ENCODE measurements around the gene ZNF41.

ZNF41 gene

DNA sequence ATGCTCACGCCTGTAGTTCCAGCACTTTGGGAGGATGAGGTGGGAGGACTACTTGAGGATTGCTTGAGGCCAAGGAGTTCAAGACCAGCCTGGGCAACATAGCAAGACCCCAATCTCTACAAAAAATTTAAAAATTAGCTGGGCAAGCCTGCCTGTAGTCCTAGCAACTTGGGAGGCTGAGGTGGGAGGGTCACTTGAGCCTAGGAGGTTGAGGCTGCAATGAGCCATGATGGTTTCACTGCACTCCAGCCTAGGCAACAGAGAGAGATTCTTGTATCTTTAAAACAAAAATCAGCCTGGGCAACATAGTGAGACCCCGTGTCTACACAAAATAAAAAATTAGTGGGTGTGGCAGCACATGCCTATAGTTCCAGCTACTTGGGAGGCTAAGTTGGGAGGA lies 1.9 kb downstream of the ZNF41 start:
- ChIA-PET CTCF (interaction anchor here (1.4 kb wide), 1 partner anchor 42 kb away, joined by 5 read pairs; no protein-coding TSS in a partner anchor), POLR2A (no interaction called here)
- H3K4me3 ChIP-seq (ENCODE audit: low read depth, low read length): no peak overlapping the region
- TF ChIP-seq, protein P1, sequence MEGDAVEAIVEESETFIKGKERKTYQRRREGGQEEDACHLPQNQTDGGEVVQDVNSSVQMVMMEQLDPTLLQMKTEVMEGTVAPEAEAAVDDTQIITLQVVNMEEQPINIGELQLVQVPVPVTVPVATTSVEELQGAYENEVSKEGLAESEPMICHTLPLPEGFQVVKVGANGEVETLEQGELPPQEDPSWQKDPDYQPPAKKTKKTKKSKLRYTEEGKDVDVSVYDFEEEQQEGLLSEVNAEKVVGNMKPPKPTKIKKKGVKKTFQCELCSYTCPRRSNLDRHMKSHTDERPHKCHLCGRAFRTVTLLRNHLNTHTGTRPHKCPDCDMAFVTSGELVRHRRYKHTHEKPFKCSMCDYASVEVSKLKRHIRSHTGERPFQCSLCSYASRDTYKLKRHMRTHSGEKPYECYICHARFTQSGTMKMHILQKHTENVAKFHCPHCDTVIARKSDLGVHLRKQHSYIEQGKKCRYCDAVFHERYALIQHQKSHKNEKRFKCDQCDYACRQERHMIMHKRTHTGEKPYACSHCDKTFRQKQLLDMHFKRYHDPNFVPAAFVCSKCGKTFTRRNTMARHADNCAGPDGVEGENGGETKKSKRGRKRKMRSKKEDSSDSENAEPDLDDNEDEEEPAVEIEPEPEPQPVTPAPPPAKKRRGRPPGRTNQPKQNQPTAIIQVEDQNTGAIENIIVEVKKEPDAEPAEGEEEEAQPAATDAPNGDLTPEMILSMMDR (IDR thresholded peaks at IDR 0.05; ENCODE audit: insufficient read depth, low read length, missing control alignments): no peak
- DNase-seq (ENCODE audit: low read depth, low spot score): no peak

DNA sequence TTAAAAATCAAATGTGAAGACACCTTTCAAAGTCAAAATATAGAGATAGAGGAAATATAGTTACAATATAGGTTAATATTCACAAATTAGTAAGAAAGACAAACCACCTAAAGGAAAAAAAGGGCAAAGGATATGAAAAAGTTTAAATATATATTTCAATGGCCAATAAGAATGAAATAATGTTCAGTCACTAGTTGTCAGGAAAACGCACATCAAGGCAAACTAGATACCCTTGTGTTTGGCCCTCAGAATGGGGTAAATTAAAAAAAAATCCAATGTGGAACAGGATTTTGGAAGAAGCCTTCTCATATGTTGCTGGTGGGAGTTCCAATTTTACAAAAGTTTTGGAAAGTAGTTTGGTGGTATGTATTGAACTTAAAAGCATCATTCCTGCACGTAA lies 2.4 kb downstream of the ZNF41 start:
- H3K4me3 ChIP-seq (ENCODE audit: low read depth, low read length): no peak overlapping the region
- ChIA-PET POLR2A (no interaction called here), CTCF (no interaction called here)
- DNase-seq (ENCODE audit: low read depth, low spot score): no peak
- TF ChIP-seq, protein P1 (IDR thresholded peaks at IDR 0.05; ENCODE audit: insufficient read depth, low read length, missing control alignments): no peak

DNA sequence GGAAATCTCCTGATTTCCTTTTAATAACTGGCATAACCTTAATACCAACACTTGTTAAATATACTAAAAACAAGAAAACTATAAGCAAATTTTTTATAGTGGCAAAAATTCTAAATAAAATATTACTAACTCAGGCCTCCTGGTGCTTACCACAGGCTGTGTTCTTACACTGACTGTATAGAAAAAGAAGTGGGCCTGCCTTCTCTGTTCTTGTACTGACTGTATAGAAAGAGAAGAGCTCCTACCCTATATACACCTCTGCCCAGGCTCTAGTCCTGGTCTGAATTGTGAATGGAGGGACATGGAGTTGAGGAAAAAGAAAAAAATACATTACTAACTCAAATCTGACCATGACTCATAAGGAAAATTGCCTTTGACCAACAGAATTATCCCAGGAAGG lies 7.5 kb downstream of the ZNF41 start:
- TF ChIP-seq, protein P1 (IDR thresholded peaks at IDR 0.05; ENCODE audit: insufficient read depth, low read length, missing control alignments): no peak
- no peak overlapping the region for H3K4me3 ChIP-seq (ENCODE audit: low read depth, low read length)
- CTCF ChIA-PET: no interaction called here
- DNase-seq (ENCODE audit: low read depth, low spot score): no peak
- POLR2A ChIA-PET: no interaction called here

DNA sequence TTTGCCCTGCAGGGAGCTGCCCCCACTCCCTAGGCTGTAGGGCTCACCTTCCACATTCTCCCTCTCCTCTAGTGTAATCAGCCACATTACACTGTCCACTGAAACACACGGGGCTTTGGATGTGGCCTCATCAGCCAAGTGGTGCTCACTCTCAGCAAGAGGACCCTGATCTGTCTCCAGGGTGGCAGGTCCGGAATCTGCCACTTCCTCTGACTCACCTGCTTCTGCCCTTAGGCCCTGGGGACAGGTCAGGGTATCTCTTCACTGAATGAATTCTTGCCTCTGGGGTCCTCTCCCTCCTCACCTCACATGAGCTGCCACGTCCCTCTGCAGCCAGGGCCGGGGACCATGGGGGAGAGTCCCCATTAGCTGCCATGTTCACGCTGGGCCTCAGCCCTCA lies 15.9 kb downstream of the ZNF41 start:
- no peak overlapping the region for H3K4me3 ChIP-seq (ENCODE audit: low read depth, low read length)
- CTCF ChIA-PET: interaction anchor here (0.8 kb wide), 1 partner anchor 83 kb away, joined by 3 read pairs; no protein-coding TSS in a partner anchor
- POLR2A ChIA-PET: no interaction called here
- DNase-seq (ENCODE audit: low read depth, low spot score): no peak
- TF ChIP-seq, protein P1 (IDR thresholded peaks at IDR 0.05; ENCODE audit: insufficient read depth, low read length, missing control alignments): no peak

DNA sequence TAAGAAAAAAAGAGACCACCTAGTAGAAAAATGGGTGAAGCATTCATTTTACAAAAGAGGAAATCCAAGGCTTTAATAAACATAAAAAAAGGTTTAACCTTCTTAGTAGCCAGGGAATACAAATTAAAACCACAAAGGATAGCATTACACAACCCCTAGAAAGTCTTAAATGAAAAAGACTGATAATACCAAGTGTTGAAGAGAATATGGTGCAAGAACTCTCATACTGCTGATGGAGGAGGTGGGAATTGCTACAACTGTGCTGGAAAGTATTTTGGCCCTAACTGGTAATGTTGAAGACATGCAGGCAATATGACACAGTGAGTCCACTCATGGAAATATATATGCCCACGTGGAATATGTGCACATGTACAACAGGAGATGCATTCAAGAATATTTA lies 22.5 kb downstream of the ZNF41 start:
- POLR2A ChIA-PET: no interaction called here
- TF ChIP-seq, protein P1 (IDR thresholded peaks at IDR 0.05; ENCODE audit: insufficient read depth, low read length, missing control alignments): no peak
- CTCF ChIA-PET: no interaction called here
- DNase-seq (ENCODE audit: low read depth, low spot score): no peak
- H3K4me3 ChIP-seq (ENCODE audit: low read depth, low read length): no peak overlapping the region

DNA sequence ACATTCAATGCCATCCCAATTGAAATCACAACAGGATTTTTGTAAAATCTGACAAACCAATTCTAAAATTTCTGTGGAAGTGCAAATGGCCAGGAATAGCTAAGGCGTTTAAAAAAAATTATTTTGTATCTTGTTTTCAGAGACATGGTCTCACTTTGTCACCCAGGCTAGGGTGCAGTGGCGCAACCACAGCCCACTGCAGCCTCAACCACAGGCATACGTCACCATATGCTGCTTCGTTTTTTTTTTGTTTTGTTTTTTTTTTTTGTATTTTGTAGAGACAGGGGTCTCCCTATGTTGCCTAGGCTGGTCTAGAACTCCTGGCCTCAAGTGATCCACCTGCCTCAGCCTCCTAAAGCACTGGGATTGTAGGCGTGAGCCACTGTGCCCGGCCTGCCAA lies 24.5 kb downstream of the ZNF41 start:
- no peak for DNase-seq (ENCODE audit: low read depth, low spot score)
- POLR2A ChIA-PET: no interaction called here
- CTCF ChIA-PET: no interaction called here
- TF ChIP-seq, protein P1 (IDR thresholded peaks at IDR 0.05; ENCODE audit: insufficient read depth, low read length, missing control alignments): no peak
- H3K4me3 ChIP-seq (ENCODE audit: low read depth, low read length): no peak overlapping the region
